ENCODE results near the gene CRY2.

DNA sequence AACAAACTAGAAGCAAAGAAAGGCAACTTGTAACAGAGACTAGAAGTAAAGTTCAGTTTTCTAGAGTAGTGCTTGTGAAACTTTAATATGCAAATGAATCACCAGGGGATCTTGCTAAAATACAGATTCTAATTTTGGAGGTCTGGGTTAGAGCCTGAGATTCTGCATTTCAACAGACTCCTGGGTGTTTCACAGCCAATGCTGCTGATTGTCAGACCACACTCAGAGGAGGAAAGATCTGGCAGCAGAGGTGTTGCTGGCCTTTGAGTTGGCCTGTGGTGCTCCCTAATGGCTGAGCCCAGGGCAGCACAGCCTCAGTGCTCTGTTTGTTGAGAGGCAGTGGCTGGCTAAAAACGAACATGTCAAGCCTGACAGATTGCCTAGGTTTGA lies 5.4 kb downstream of the CRY2 start:
- TF ChIP-seq, protein P1, sequence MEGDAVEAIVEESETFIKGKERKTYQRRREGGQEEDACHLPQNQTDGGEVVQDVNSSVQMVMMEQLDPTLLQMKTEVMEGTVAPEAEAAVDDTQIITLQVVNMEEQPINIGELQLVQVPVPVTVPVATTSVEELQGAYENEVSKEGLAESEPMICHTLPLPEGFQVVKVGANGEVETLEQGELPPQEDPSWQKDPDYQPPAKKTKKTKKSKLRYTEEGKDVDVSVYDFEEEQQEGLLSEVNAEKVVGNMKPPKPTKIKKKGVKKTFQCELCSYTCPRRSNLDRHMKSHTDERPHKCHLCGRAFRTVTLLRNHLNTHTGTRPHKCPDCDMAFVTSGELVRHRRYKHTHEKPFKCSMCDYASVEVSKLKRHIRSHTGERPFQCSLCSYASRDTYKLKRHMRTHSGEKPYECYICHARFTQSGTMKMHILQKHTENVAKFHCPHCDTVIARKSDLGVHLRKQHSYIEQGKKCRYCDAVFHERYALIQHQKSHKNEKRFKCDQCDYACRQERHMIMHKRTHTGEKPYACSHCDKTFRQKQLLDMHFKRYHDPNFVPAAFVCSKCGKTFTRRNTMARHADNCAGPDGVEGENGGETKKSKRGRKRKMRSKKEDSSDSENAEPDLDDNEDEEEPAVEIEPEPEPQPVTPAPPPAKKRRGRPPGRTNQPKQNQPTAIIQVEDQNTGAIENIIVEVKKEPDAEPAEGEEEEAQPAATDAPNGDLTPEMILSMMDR (IDR thresholded peaks at IDR 0.05) = no peak
- no peak for TF ChIP-seq EP300 (IDR thresholded peaks at IDR 0.05; ENCODE audit: low read depth)
